ENCODE data around the gene CACUL1.
"Not testable (repeated sequence)": the region's sequence is repeated elsewhere in the genome, so short reads cannot be mapped to it uniquely, and the experiment has no call there.

Gene CACUL1

DNA sequence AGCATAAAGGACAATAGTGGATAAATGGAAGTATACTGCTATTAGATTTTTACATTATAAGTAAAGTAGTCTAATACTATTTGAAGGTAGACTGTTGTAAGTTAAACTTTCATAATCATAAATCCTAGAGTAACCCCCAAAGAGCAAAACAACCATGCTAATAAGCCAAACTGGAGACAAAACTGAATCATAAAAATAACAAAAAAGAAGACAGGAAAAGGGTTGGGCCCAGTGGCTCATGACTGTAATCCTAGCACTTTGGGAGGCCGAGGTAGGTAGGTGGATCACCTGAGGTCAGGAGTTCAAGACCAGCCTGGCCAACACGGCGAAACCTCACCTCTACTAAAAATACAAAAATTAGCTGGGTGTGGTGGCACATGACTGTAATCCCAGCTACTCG, 9.7 kb downstream of the CACUL1 start:
- Histone ChIP-seq H2BK120ac (ENCODE audit: low read depth, low read length) (no peak overlapping the region), H2AK5ac (ENCODE audit: low read length) (no peak overlapping the region), H3K79me1 (ENCODE audit: low read length) (peaks cover 10% of the 10 kb centered on the region), H3K36me3 (ENCODE audit: control insufficient read depth, insufficient read depth, low read length) (no peaks in the 10 kb centered on the region), H3K4me3 (ENCODE audit: low read length) (no peak overlapping the region), H3K79me2 (ENCODE audit: control insufficient read depth, insufficient read depth, low read length) (peaks cover 71% of the 10 kb centered on the region), H3K4me2 (ENCODE audit: low read length) (no peak overlapping the region), H3K23ac (ENCODE audit: low read length) (no peak overlapping the region), H4K8ac (ENCODE audit: low read depth, low read length) (no peak overlapping the region), H3K27me3 (ENCODE audit: insufficient read depth, low read length, poor library complexity) (no peaks in the 10 kb centered on the region), H3K9ac (ENCODE audit: low read length) (no peak overlapping the region), H4K5ac (ENCODE audit: low read length) (no peak overlapping the region), H2BK15ac (replicated peaks; ENCODE audit: low read depth) (no peak overlapping the region), H3K56ac (ENCODE audit: low read length) (no peak overlapping the region), H2BK5ac (ENCODE audit: low read length) (no peak overlapping the region), H3K4me1 (ENCODE audit: control insufficient read depth, low read depth, low read length) (peaks cover 2% of the 10 kb centered on the region), H3K4ac (ENCODE audit: low read depth, low read length) (no peak overlapping the region), H3K27ac (ENCODE audit: low read depth, low read length) (no peak overlapping the region), H3K18ac (ENCODE audit: low read length) (no peak overlapping the region)
- no peak for DNase-seq
- no CpG with 5 or more reads among the region's 4 CpGs for WGBS (ENCODE audit: extremely low coverage, insufficient coverage, low lambda C conversion rate)

DNA sequence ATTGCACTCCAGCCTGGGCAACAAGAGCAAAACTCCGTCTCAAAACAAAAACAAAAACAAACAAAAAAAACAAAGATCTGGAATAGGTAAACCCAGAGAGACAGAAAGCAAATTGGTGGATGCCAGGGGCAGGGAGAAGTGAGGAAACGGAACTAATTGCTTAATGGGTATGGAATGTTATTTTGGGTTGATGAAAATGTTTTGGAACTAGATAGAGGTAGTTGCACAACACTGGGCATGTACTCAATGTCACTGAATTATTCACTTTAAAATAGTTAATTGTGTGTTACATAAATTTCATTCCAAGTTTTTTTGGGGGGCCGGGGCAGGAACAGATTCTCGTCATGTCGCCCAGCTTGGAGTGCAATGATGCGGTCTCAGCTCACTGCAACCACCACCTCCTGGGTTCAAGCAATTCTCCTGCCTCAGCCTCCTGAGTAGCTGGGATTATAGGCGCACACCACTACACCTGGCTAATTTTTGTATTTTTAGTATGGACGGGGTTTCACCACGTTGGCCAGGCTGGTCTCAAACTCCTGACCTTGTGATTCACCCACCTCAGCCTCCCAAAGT, 10.3 kb downstream of the CACUL1 start:
- not testable (repeated sequence) for DNase-seq; H4K5ac ChIP-seq (ENCODE audit: low read length)
- no CpG with 5 or more reads among the region's 9 CpGs for WGBS (ENCODE audit: extremely low coverage, insufficient coverage, low lambda C conversion rate)

DNA sequence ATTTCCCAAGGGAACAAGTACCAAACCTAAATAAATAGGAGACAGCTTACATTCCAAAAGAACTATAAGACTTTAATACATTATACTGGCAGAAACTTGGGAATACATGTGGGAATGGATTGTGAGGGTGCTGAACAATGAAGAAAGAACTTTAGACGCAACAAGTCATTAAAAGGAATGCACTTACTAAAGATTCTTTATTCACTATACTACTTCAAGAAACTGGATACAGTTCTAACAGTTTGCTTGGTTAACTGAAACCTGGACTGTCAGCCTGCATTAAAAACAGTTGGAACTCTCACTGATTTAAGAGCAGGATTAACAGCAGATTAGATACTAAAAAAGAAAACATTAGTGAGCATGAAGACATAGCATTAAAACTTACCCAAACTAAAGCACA, 12.0 kb downstream of the CACUL1 start:
- no peak overlapping the region for H2BK15ac ChIP-seq (replicated peaks; ENCODE audit: low read depth)
- no peak overlapping the region for H3K27ac ChIP-seq (ENCODE audit: low read depth, low read length)
- no peak overlapping the region for H4K5ac ChIP-seq (ENCODE audit: low read length)
- no peak overlapping the region for H2BK5ac ChIP-seq (ENCODE audit: low read length)
- H3K27me3 ChIP-seq (ENCODE audit: insufficient read depth, low read length, poor library complexity), result no peaks in the 10 kb centered on the region
- H2BK120ac ChIP-seq (ENCODE audit: low read depth, low read length), result no peak overlapping the region
- no peak overlapping the region for H3K9ac ChIP-seq (ENCODE audit: low read length)
- H3K79me2 ChIP-seq (ENCODE audit: control insufficient read depth, insufficient read depth, low read length), result peaks cover 63% of the 10 kb centered on the region
- peaks cover 2% of the 10 kb centered on the region for H3K4me1 ChIP-seq (ENCODE audit: control insufficient read depth, low read depth, low read length)
- H3K4ac ChIP-seq (ENCODE audit: low read depth, low read length), result no peak overlapping the region
- no CpG with 5 or more reads among the region's 1 CpG for WGBS (ENCODE audit: extremely low coverage, insufficient coverage, low lambda C conversion rate)
- H2AK5ac ChIP-seq (ENCODE audit: low read length), result no peak overlapping the region
- H3K18ac ChIP-seq (ENCODE audit: low read length), result no peak overlapping the region
- no peak overlapping the region for H3K23ac ChIP-seq (ENCODE audit: low read length)
- H3K36me3 ChIP-seq (ENCODE audit: control insufficient read depth, insufficient read depth, low read length), result no peaks in the 10 kb centered on the region
- peaks cover 6% of the 10 kb centered on the region for H3K79me1 ChIP-seq (ENCODE audit: low read length)
- no peak overlapping the region for H3K4me3 ChIP-seq (ENCODE audit: low read length)
- no peak overlapping the region for H3K4me2 ChIP-seq (ENCODE audit: low read length)
- DNase-seq, result no peak
- no peak overlapping the region for H4K8ac ChIP-seq (ENCODE audit: low read depth, low read length)
- no peak overlapping the region for H3K56ac ChIP-seq (ENCODE audit: low read length)

More for the DNA sequence above, 10.3 kb downstream of the CACUL1 start:
- H3K27me3 ChIP-seq (ENCODE audit: insufficient read depth, low read length, poor library complexity); H2BK120ac ChIP-seq (ENCODE audit: low read depth, low read length); H3K4me2 ChIP-seq (ENCODE audit: low read length); H3K79me1 ChIP-seq (ENCODE audit: low read length); H3K9ac ChIP-seq (ENCODE audit: low read length); H3K23ac ChIP-seq (ENCODE audit: low read length); H3K27ac ChIP-seq (ENCODE audit: low read depth, low read length); H3K4ac ChIP-seq (ENCODE audit: low read depth, low read length); H3K4me3 ChIP-seq (ENCODE audit: low read length); H4K8ac ChIP-seq (ENCODE audit: low read depth, low read length); H3K56ac ChIP-seq (ENCODE audit: low read length); H2BK5ac ChIP-seq (ENCODE audit: low read length); H2AK5ac ChIP-seq (ENCODE audit: low read length); H3K4me1 ChIP-seq (ENCODE audit: control insufficient read depth, low read depth, low read length); H3K18ac ChIP-seq (ENCODE audit: low read length); H2BK15ac ChIP-seq (replicated peaks; ENCODE audit: low read depth); H3K36me3 ChIP-seq (ENCODE audit: control insufficient read depth, insufficient read depth, low read length): not testable (repeated sequence)
- H3K79me2 ChIP-seq (ENCODE audit: control insufficient read depth, insufficient read depth, low read length), result peaks cover 72% of the 10 kb centered on the region

DNA sequence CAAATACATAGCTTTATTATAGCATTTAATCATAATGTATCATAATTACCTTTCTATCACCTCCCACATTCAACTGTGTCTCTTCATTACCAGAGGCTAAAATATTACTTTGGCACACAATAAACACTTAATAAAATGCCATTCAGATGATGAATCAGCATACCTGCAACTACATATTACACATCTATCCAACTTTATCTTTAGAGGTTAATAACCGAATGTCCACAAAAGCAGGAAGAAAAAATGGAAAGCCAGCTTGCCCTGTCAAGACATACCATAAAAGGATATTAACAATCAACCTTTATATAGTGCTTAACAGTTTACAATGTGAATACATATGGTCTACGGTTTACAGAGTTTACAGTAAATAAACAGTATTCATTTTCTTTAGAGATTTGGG, 12.7 kb downstream of the CACUL1 start:
- H3K4me3 ChIP-seq (ENCODE audit: low read length), result no peak overlapping the region
- no peak overlapping the region for H3K4me2 ChIP-seq (ENCODE audit: low read length)
- no peak overlapping the region for H3K18ac ChIP-seq (ENCODE audit: low read length)
- H3K79me1 ChIP-seq (ENCODE audit: low read length), result peaks cover 6% of the 10 kb centered on the region
- H2AK5ac ChIP-seq (ENCODE audit: low read length), result no peak overlapping the region
- no peak overlapping the region for H2BK120ac ChIP-seq (ENCODE audit: low read depth, low read length)
- no peak overlapping the region for H3K4ac ChIP-seq (ENCODE audit: low read depth, low read length)
- no peaks in the 10 kb centered on the region for H3K36me3 ChIP-seq (ENCODE audit: control insufficient read depth, insufficient read depth, low read length)
- no peaks in the 10 kb centered on the region for H3K27me3 ChIP-seq (ENCODE audit: insufficient read depth, low read length, poor library complexity)
- no peak overlapping the region for H3K9ac ChIP-seq (ENCODE audit: low read length)
- no peak overlapping the region for H3K56ac ChIP-seq (ENCODE audit: low read length)
- no peak overlapping the region for H3K27ac ChIP-seq (ENCODE audit: low read depth, low read length)
- no peak overlapping the region for H2BK5ac ChIP-seq (ENCODE audit: low read length)
- WGBS (ENCODE audit: extremely low coverage, insufficient coverage, low lambda C conversion rate), result no CpG with 5 or more reads among the region's 2 CpGs
- no peak overlapping the region for H4K8ac ChIP-seq (ENCODE audit: low read depth, low read length)
- no peak overlapping the region for H2BK15ac ChIP-seq (replicated peaks; ENCODE audit: low read depth)
- H3K23ac ChIP-seq (ENCODE audit: low read length), result no peak overlapping the region
- H4K5ac ChIP-seq (ENCODE audit: low read length), result no peak overlapping the region
- peaks cover 61% of the 10 kb centered on the region for H3K79me2 ChIP-seq (ENCODE audit: control insufficient read depth, insufficient read depth, low read length)
- DNase-seq, result no peak
- peaks cover 2% of the 10 kb centered on the region for H3K4me1 ChIP-seq (ENCODE audit: control insufficient read depth, low read depth, low read length)

DNA sequence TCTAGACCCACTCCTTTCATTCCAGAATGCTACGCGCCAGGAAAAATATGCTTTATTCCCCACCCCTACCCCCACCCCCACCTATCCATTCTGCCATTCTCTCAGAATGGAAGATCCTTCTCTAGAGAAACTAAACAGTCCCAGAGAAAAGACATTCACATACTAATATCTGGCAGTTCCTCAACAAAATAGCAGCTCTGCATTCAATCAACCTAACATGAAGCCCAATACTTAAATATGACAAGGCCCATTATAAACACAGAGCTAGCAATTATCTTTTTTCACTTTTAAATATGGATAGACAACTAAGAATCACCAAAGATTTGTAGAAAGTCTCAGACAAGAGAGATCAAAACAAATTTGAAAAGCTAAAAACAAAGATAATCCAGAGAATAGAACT, 16.4 kb downstream of the CACUL1 start:
- Histone ChIP-seq H3K18ac (ENCODE audit: low read length) (no peak overlapping the region), H3K36me3 (ENCODE audit: control insufficient read depth, insufficient read depth, low read length) (no peaks in the 10 kb centered on the region), H2BK5ac (ENCODE audit: low read length) (no peak overlapping the region), H3K4me1 (ENCODE audit: control insufficient read depth, low read depth, low read length) (peaks cover 2% of the 10 kb centered on the region), H2BK120ac (ENCODE audit: low read depth, low read length) (no peak overlapping the region), H3K4ac (ENCODE audit: low read depth, low read length) (no peak overlapping the region), H3K4me2 (ENCODE audit: low read length) (no peak overlapping the region), H2AK5ac (ENCODE audit: low read length) (no peak overlapping the region), H3K4me3 (ENCODE audit: low read length) (no peak overlapping the region), H3K23ac (ENCODE audit: low read length) (no peak overlapping the region), H4K8ac (ENCODE audit: low read depth, low read length) (no peak overlapping the region), H3K27me3 (ENCODE audit: insufficient read depth, low read length, poor library complexity) (no peaks in the 10 kb centered on the region), H3K56ac (ENCODE audit: low read length) (no peak overlapping the region), H3K9ac (ENCODE audit: low read length) (no peak overlapping the region), H3K79me2 (ENCODE audit: control insufficient read depth, insufficient read depth, low read length) (peaks cover 55% of the 10 kb centered on the region), H3K79me1 (ENCODE audit: low read length) (peaks cover 8% of the 10 kb centered on the region), H4K5ac (ENCODE audit: low read length) (no peak overlapping the region), H3K27ac (ENCODE audit: low read depth, low read length) (no peak overlapping the region), H2BK15ac (replicated peaks; ENCODE audit: low read depth) (no peak overlapping the region)
- WGBS (ENCODE audit: extremely low coverage, insufficient coverage, low lambda C conversion rate), result no CpG with 5 or more reads among the region's 2 CpGs
- no peak for DNase-seq

DNA sequence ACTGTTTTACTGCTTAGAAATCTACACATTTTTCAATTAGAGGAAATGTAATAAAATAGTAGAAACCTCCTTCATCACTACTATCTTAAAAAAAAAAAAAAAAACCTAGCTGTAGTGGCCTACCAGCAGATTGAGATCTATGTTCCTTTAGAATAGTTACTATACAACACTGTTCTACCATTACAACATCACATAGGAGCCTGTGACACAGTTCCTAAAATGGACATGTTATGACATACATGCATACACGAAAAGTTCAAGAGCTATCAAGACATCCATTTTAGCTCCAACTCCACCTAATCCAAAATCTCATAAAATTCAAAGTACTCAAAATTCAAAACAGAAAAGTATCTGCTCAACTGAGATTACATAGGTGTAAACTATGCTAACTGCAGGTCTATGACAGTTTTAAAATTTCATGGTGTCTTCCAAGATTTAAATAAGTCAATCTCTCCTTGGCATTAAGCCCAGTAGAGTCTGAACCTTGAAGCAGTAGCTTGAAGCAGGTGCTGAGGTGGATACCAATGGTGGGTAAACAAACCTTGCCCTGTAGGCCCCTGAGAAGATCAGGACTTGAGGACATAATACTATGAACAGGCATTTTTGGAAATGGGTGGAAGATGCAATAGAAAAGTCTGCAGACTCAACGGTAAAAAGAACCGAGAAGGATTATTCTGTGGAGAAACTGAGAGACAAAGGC, 17.0 kb downstream of the CACUL1 start:
- Histone ChIP-seq H3K23ac (ENCODE audit: low read length) (no peak overlapping the region), H3K4me3 (ENCODE audit: low read length) (no peak overlapping the region)
- DNase-seq, result no peak

More for the DNA sequence above, 17.0 kb downstream of the CACUL1 start:
- Histone ChIP-seq H3K79me1 (ENCODE audit: low read length) (peaks cover 8% of the 10 kb centered on the region), H3K56ac (ENCODE audit: low read length) (no peak overlapping the region), H2BK120ac (ENCODE audit: low read depth, low read length) (no peak overlapping the region), H4K5ac (ENCODE audit: low read length) (no peak overlapping the region), H3K4ac (ENCODE audit: low read depth, low read length) (no peak overlapping the region), H3K18ac (ENCODE audit: low read length) (peak overlapping the region; percentile 39), H3K4me1 (ENCODE audit: control insufficient read depth, low read depth, low read length) (peaks cover 2% of the 10 kb centered on the region), H2AK5ac (ENCODE audit: low read length) (no peak overlapping the region), H2BK5ac (ENCODE audit: low read length) (no peak overlapping the region), H2BK15ac (replicated peaks; ENCODE audit: low read depth) (no peak overlapping the region), H3K79me2 (ENCODE audit: control insufficient read depth, insufficient read depth, low read length) (peaks cover 52% of the 10 kb centered on the region), H3K9ac (ENCODE audit: low read length) (no peak overlapping the region), H3K27me3 (ENCODE audit: insufficient read depth, low read length, poor library complexity) (no peaks in the 10 kb centered on the region), H3K36me3 (ENCODE audit: control insufficient read depth, insufficient read depth, low read length) (no peaks in the 10 kb centered on the region), H4K8ac (ENCODE audit: low read depth, low read length) (no peak overlapping the region), H3K4me2 (ENCODE audit: low read length) (no peak overlapping the region), H3K27ac (ENCODE audit: low read depth, low read length) (no peak overlapping the region)
- WGBS (ENCODE audit: extremely low coverage, insufficient coverage, low lambda C conversion rate), result no CpG with 5 or more reads among the region's 3 CpGs
